ENCODE data around the gene OR6N1. TPM values are rescaled to one million over a fixed set of nuclear protein-coding genes. Genes with fewer than 3 reads are reported as not detected.
A peak's percentile ranks its signal among the peaks of the same experiment; 100 is the strongest.

OR6N1 gene
- total RNA-seq, 1 donor from 2014 or later: not detected

DNA sequence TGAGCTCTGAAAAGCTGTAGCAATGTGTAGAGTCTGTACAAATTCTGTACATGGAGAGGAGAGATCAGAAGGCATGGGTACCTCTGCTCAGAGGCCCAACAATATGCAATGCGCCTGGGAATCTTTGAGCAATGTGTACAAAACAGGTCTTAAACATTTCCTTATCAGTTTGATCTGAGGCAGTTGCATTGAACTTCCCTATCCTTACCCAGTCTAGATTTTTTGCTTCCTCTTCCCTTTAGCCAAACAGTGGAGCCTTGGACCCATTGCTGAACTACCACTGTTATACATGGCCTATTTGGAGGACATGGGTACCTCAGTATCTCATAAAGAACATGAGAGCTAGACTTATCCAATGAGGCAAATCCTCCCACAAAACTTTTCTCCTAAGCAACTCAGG, 46.6 kb upstream of the OR6N1 start:
- no peak overlapping the region for H3K4me3 ChIP-seq
- DNase-seq: no peak
- intact Hi-C loops (cut with micrococcal nuclease): no loop called here
- H3K27me3 ChIP-seq (ENCODE audit: low read depth): no peaks in the 10 kb centered on the region
- H3K36me3 ChIP-seq: no peaks in the 10 kb centered on the region
- H3K9me3 ChIP-seq (replicated peaks): peaks cover 10% of the 10 kb centered on the region
- no peak for TF ChIP-seq CTCF (IDR thresholded peaks at IDR 0.05; ENCODE audit: borderline replicate concordance)
- no peak overlapping the region for H3K27ac ChIP-seq (replicated peaks)
- H3K4me1 ChIP-seq: no peaks in the 10 kb centered on the region

DNA sequence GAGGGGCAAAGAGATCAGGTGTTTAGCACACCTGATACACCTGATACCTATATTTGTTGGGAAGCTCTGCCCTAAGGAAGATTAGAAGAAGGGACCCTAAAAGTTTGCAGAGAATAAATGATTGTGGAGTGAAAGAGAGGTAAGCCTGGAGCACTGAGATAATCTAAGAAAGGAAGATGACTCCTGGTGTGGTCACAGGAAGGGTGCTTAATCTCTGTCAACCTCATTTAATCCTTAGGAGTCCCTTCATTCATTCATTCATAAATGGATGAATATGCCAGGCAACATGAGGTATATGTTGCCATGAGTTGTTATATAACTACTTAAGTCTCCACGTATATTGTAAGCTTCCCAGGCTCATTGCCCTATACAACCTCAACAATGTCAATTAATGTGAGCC, 43.0 kb upstream of the OR6N1 start:
- H3K27me3 ChIP-seq (ENCODE audit: low read depth): no peaks in the 10 kb centered on the region
- H3K36me3 ChIP-seq: no peaks in the 10 kb centered on the region
- TF ChIP-seq CTCF (IDR thresholded peaks at IDR 0.05; ENCODE audit: borderline replicate concordance): no peak
- intact Hi-C loops (cut with micrococcal nuclease): no loop called here
- no peaks in the 10 kb centered on the region for H3K4me1 ChIP-seq
- no peaks in the 10 kb centered on the region for H3K9me3 ChIP-seq (replicated peaks)
- no peak for DNase-seq
- H3K4me3 ChIP-seq: no peak overlapping the region
- H3K27ac ChIP-seq (replicated peaks): no peak overlapping the region

GRCh38 chr1:158813164-158813563, 41.2 kb upstream of the OR6N1 start:
- Histone ChIP-seq H3K9me3 (replicated peaks) (no peaks in the 10 kb centered on the region), H3K4me3 (no peak overlapping the region), H3K4me1 (no peaks in the 10 kb centered on the region), H3K36me3 (no peaks in the 10 kb centered on the region), H3K27me3 (ENCODE audit: low read depth) (no peaks in the 10 kb centered on the region), H3K27ac (replicated peaks) (no peak overlapping the region)
- intact Hi-C loops (cut with micrococcal nuclease): no loop called here
- DNase-seq: no peak
- no peak for TF ChIP-seq CTCF (IDR thresholded peaks at IDR 0.05; ENCODE audit: borderline replicate concordance)

DNA sequence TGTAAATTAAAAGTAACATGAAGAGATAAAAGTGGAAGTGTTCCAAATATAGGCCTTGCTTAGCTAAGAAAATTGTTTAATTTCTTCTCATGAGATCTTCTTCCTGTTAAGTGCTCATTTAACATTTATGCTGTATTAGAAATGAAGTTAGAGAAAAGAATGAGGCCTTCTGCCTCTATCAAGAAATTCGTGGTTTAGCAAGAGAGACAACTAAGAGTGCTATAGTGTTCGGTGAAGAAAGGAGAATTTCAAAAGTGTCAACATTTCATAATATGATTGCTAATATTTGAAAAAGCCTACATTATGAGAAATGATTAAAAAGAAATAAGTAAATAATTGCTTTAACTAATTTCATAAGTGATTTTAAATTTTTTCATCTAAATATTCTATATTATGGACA, 40.3 kb upstream of the OR6N1 start:
- no peaks in the 10 kb centered on the region for H3K4me1 ChIP-seq
- no peaks in the 10 kb centered on the region for H3K36me3 ChIP-seq
- no peaks in the 10 kb centered on the region for H3K27me3 ChIP-seq (ENCODE audit: low read depth)
- no peak for DNase-seq
- TF ChIP-seq CTCF (IDR thresholded peaks at IDR 0.05; ENCODE audit: borderline replicate concordance): no peak
- intact Hi-C loops (cut with micrococcal nuclease): no loop called here
- no peak overlapping the region for H3K4me3 ChIP-seq
- H3K27ac ChIP-seq (replicated peaks): no peak overlapping the region
- no peaks in the 10 kb centered on the region for H3K9me3 ChIP-seq (replicated peaks)

GRCh38 chr1:158810311-158810710, 38.3 kb upstream of the OR6N1 start:
- TF ChIP-seq CTCF (IDR thresholded peaks at IDR 0.05; ENCODE audit: borderline replicate concordance): no peak
- DNase-seq: no peak
- intact Hi-C loops (cut with micrococcal nuclease): no loop called here
- Histone ChIP-seq H3K27me3 (ENCODE audit: low read depth) (no peaks in the 10 kb centered on the region), H3K27ac (replicated peaks) (no peak overlapping the region), H3K36me3 (no peaks in the 10 kb centered on the region), H3K9me3 (replicated peaks) (no peaks in the 10 kb centered on the region), H3K4me3 (no peak overlapping the region), H3K4me1 (no peaks in the 10 kb centered on the region)

DNA sequence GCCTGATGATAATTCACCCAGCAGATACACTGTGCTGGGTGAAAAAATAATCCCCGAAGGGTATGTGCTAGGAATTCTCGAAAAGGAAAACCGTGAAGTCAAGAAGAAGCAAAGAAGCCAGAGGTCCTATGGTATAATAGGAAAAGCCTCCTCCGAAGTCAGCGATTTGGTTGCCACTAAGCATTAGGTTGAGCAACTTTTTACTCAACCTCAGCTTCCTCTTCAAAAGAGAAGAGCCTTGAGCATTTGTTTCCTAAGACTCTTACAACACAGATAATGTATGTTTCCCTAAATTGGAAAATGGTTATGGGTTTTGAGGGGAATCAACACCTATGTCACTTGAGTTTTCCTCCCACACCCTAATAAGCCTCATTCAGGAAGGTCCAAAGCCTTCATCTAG, 37.9 kb upstream of the OR6N1 start:
- Histone ChIP-seq H3K9me3 (replicated peaks) (no peaks in the 10 kb centered on the region), H3K36me3 (no peaks in the 10 kb centered on the region), H3K27ac (replicated peaks) (peak overlapping the region; percentile 30), H3K27me3 (ENCODE audit: low read depth) (no peaks in the 10 kb centered on the region), H3K4me1 (no peaks in the 10 kb centered on the region), H3K4me3 (no peak overlapping the region)
- no peak for TF ChIP-seq CTCF (IDR thresholded peaks at IDR 0.05; ENCODE audit: borderline replicate concordance)
- no peak for DNase-seq
- intact Hi-C loops (cut with micrococcal nuclease): no loop called here
